C4-2B (cell line): ENCODE data around the gene GFRA1.

ENCODE experiments used
- CTCF ChIP-seq: fragments of 450-650 bp; conservative IDR thresholded peaks from 2 replicates; pipeline ENCODE4 v1.5.1; 2017; ENCODE audit warnings: mild to moderate bottlenecking
- ZFX ChIP-seq: fragments of 450-650 bp; IDR thresholded peaks from 2 replicates; pipeline ENCODE4 v1.6.1; 2017

- TF ChIP-seq CTCF = no peak
- TF ChIP-seq ZFX = no peak
These were observed 168.6 kb downstream of the GFRA1 start for GRCh38 chr10:116104210-116104932.
